ENCODE data around the gene MYT1. TPM values are rescaled to one million over a fixed set of nuclear protein-coding genes. Genes with fewer than 3 reads are reported as not detected.

Gene MYT1
- polyA plus RNA-seq, 1 of the 3 experiments (the other 2 are of a cell fraction) = 0.10 TPM

DNA sequence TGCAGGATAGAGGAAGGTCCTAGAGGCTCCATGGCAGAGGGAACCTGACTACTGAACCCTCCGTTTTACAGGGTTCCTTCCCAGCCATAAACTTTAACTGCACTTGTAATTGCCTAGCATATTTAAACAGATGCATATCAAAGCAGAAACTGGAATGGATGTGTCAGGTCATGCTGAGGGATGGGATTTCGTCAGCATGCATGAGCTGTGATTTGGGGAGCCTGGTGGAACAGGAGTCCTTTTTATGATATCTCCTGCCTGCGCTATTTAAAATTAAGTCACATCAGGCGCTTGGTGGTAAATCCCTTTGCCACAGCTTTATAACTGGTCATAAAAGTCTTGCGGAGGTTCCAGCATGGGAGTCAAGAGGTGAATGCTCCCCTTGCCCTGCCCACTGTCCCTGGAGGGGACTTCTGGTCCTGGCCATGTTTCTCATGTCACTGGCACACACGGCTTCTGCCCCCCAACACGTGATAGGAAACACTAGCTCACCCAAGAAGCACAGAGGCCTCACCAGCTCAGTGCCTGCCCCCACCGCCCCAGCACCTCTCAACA, 65.3 kb downstream of the MYT1 start:
- no peak overlapping the region for H3K27ac ChIP-seq (ENCODE audit: low read depth in 2 of 2, low read length in 1 of 2)
- no peak for TF ChIP-seq SMC3 (IDR thresholded peaks at IDR 0.05; ENCODE audit: low read depth, low read length)
- no peak for TF ChIP-seq RXRA (IDR thresholded peaks at IDR 0.05; ENCODE audit: borderline replicate concordance, low read depth)
- TF ChIP-seq NRF1 (IDR thresholded peaks at IDR 0.05; ENCODE audit: low read depth, low read length) = no peak
- no peak for TF ChIP-seq RAD21 (IDR thresholded peaks at IDR 0.05; ENCODE audit: low read length)
- no peak for TF ChIP-seq ELF1 (IDR thresholded peaks at IDR 0.05)
- TF ChIP-seq TEAD4 (IDR thresholded peaks at IDR 0.05; ENCODE audit: borderline replicate concordance, insufficient read depth) = no peak
- TF ChIP-seq REST (IDR thresholded peaks at IDR 0.05; ENCODE audit: low read depth, low read length) = no peak
- H2AFZ ChIP-seq (ENCODE audit: low read depth) = no peak overlapping the region
- H3K36me3 ChIP-seq (replicated peaks in 1 of 2; ENCODE audit: control insufficient read depth in 1 of 2, insufficient read depth in 2 of 2, low read length in 1 of 2) = no peaks in the 10 kb centered on the region
- H3K4me1 ChIP-seq (ENCODE audit: control insufficient read depth in 1 of 2, insufficient read depth in 2 of 2, low read depth in 1 of 2, low read length in 1 of 2) = peaks cover 5 to 26% of the 10 kb centered on the region in 2 experiments; a peak in 1 of 4 replicates
- H3K9ac ChIP-seq = no peak overlapping the region
- ChIA-PET CTCF (interaction anchor here (1.5 kb wide), 1 partner anchor 17 kb away, joined by 4 read pairs; no protein-coding TSS in a partner anchor), POLR2A (no interaction called here)
- no peaks in the 10 kb centered on the region for H3K9me2 ChIP-seq
- H3K27me3 ChIP-seq (ENCODE audit: insufficient read depth) = no peaks in the 10 kb centered on the region
- no peak overlapping the region for H3K4me2 ChIP-seq
- no peak overlapping the region for H3K4me3 ChIP-seq (ENCODE audit: low read depth in 2 of 2, low read length in 1 of 2)
- no peaks in the 10 kb centered on the region for H3K9me3 ChIP-seq
- DNase-seq = no peak
- no peaks in the 10 kb centered on the region for H4K20me1 ChIP-seq (ENCODE audit: insufficient read depth)
- no peaks in the 10 kb centered on the region for H3F3A ChIP-seq (replicated peaks; ENCODE audit: insufficient read depth)
- no peaks in the 10 kb centered on the region for H3K79me2 ChIP-seq (ENCODE audit: insufficient read depth)
- WGBS (ENCODE audit: low lambda C conversion rate) = 58% methylated on average over 8 of the region's 8 CpGs

- DNase-seq = no peak
These were observed 66.4 kb downstream of the MYT1 start for GRCh38 chr20:64230461-64231145.

More at GRCh38 chr20:64230461-64231145, 66.4 kb downstream of the MYT1 start:
- ChIA-PET CTCF (interaction anchor here (0.5 to 1.2 kb wide), 3 partner anchors 8 to 128 kb away, joined by 3 to 4 read pairs (median 3); no protein-coding TSS in a partner anchor), POLR2A (no interaction called here)
- peaks cover 0 to 26% of the 10 kb centered on the region in 2 experiments; a peak in 1 of 4 replicates for H3K4me1 ChIP-seq (ENCODE audit: control insufficient read depth in 1 of 2, insufficient read depth in 2 of 2, low read depth in 1 of 2, low read length in 1 of 2)
- no peaks in the 10 kb centered on the region for H4K20me1 ChIP-seq (ENCODE audit: insufficient read depth)
- TF ChIP-seq SIN3A (IDR thresholded peaks at IDR 0.05; ENCODE audit: borderline replicate concordance, low read depth, low read length) = no peak
- TF ChIP-seq FOXM1 (IDR thresholded peaks at IDR 0.05; ENCODE audit: low read depth) = no peak
- TF ChIP-seq GABPA (IDR thresholded peaks at IDR 0.05; ENCODE audit: low read depth) = no peak
- TF ChIP-seq REST (IDR thresholded peaks at IDR 0.05; ENCODE audit: low read depth, low read length) = no peak
- TF ChIP-seq MXI1 (IDR thresholded peaks at IDR 0.05; ENCODE audit: low read depth, low read length) = no peak
- TF ChIP-seq RXRA (IDR thresholded peaks at IDR 0.05; ENCODE audit: borderline replicate concordance, low read depth) = no peak
- TF ChIP-seq TAF1 (IDR thresholded peaks at IDR 0.05; ENCODE audit: borderline replicate concordance, low read depth, low read length) = no peak
- no peak for TF ChIP-seq RAD21 (IDR thresholded peaks at IDR 0.05; ENCODE audit: low read length)
- TF ChIP-seq FOSL2 (IDR thresholded peaks at IDR 0.05; ENCODE audit: borderline replicate concordance, low read depth) = no peak
- no peak for TF ChIP-seq JUND (IDR thresholded peaks at IDR 0.05)
- no peak for TF ChIP-seq NRF1 (IDR thresholded peaks at IDR 0.05; ENCODE audit: low read depth, low read length)
- no peak for TF ChIP-seq CHD2 (IDR thresholded peaks at IDR 0.05; ENCODE audit: low read length, partially characterized antibody)
- TF ChIP-seq EP300 (IDR thresholded peaks at IDR 0.05; ENCODE audit: borderline replicate concordance in 1 of 2, low read depth in 1 of 2, low read length in 1 of 2) = no peak
- H3K4me2 ChIP-seq = no peak overlapping the region
- H3K36me3 ChIP-seq (replicated peaks in 1 of 2; ENCODE audit: control insufficient read depth in 1 of 2, insufficient read depth in 2 of 2, low read length in 1 of 2) = no peaks in the 10 kb centered on the region
- no peak overlapping the region for H3K27ac ChIP-seq (ENCODE audit: low read depth in 2 of 2, low read length in 1 of 2)
- no peak overlapping the region for H3K4me3 ChIP-seq (ENCODE audit: low read depth in 2 of 2, low read length in 1 of 2)
- no peaks in the 10 kb centered on the region for H3K79me2 ChIP-seq (ENCODE audit: insufficient read depth)
- no peaks in the 10 kb centered on the region for H3K9me3 ChIP-seq
- H3K9me2 ChIP-seq = no peaks in the 10 kb centered on the region
- no peaks in the 10 kb centered on the region for H3K27me3 ChIP-seq (ENCODE audit: insufficient read depth)
- 76% methylated on average over 14 of the region's 22 CpGs for WGBS (ENCODE audit: low lambda C conversion rate)
- no peaks in the 10 kb centered on the region for H3F3A ChIP-seq (replicated peaks; ENCODE audit: insufficient read depth)
- H3K9ac ChIP-seq = no peak overlapping the region
- no peak overlapping the region for H2AFZ ChIP-seq (ENCODE audit: low read depth)
